Fibroblast of gingiva (primary cell): ENCODE results near the gene CCDC33.

ENCODE experiments used
- DNase-seq: peaks from one replicate; pipeline ENCODE4 v3.0.0-alpha.2; 2011; ENCODE audit warnings: low read depth

Gene CCDC33

GRCh38 chr15:74289671-74290070 is 53.5 kb downstream of the CCDC33 start:
- no peak for DNase-seq

GRCh38 chr15:74290645-74291044 is 54.5 kb downstream of the CCDC33 start:
- DNase-seq: no peak

GRCh38 chr15:74291101-74292071 is 55.3 kb downstream of the CCDC33 start:
- peak; percentile 40 for DNase-seq

DNA sequence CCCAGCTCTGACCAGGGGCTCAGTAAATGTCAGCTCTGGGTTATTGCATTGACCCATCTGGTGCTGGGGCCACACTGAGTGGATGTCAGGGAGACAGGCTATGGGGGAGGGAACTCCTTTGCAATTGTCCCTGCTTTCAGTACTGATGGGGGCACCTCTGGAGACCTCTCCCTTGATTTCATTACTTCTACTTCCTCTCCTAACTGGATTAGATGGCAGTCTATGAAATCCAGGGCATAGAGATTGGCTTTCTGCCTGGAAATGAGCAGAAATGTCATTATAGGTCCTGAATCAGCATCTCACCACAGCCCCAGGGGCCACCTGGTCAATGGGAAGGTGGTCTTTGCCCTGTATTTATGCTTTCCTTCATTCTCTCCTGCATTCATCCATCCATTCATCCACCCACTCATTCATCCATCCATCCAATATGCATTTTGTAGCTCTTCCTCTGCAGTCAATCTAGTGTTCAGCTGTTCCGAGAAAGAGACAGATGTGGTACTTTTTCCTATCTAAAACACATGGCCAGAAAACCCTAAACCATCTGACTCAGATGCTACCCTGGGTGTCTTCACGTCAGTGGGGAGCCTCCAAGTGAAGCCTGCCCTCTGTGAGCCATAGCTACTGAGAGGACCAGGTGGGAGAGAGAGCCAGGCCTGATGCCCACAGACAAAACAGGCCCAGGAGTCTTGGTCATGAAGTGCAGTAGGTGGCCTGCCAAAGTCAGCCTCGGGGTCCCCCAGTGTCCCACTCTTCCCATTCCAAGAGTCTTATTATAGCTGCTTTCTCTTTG is 57.1 kb downstream of the CCDC33 start:
- DNase-seq: no peak

DNA sequence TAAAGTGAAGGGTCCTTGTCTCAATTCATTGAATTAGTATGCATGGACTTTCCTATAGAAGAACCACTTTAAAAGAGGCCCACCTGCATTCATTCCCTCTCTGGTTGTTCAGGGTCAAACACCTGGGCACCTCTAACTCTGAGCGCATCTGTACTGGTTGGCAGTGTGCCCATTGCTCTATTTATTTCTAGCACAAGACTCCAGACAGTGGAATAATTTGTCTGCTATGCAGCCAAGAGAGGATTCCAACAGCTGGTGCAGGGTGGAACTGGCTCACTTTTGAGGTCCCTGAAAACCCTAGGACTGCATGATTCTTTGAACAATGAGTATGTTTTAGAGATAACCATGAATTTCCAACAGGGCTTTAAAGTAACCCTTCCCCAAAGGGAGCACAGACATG is 57.9 kb downstream of the CCDC33 start:
- no peak for DNase-seq

- DNase-seq: no peak
Measured at GRCh38 chr15:74295800-74296199, 59.7 kb downstream of the CCDC33 start.

DNA sequence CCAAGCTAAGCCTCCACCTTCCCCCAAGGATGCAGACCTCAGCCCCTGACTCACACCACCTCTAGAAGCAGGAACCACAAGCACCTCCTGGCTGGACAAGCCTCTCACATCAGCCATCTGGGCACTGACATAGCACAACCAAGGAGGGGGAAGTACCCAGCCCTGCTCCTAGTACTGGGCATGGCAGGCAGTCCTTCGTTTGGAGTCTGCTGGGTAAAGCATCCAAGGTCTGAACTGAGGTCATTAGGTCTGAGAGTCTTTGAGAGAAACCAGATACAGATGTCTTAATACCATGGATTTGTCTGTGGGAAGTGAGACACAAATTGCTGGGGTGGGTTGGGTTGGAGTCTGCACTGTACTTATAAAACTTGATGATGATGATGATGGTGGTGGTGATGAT is 61.8 kb downstream of the CCDC33 start:
- no peak for DNase-seq

GRCh38 chr15:74300057-74300795 is 64.1 kb downstream of the CCDC33 start:
- DNase-seq: no peak

DNA sequence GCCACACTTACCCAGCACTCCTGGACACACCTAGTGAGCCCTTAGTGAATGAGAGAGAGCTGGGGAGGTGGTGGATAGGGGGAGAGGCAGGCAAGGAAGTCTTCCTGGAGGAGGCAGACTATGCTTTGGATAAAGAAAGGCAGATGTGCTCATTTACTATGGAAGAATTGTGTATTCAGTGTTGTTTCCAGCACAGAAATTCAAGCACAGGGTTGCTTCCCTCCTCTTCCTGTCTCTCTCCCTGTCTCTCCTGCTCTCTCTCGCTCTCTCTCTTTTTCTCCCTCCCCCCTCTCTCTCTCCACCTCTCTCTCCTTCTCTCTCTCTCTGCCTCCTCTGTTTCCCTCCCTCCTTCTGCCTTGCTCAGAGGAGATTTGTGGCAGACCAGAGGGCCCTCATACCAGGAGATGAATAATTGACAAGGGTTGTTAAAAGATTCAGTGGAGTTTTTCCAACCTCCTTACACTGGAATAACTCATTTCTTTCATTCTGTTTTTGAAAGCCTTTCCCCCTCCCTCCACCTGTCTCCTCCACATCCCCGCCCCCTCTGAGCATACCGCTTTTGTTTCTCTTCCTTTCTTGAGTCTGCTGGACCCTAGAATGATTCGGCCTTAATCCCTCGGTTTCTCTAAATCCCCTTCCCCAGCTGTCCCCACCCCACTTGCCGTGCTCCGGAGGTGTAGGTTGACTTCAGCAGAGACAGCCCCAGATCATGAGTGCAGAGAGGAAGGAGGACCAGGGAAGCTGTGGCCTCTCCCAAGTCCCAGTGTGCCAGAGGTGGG is 65.6 kb downstream of the CCDC33 start:
- DNase-seq: no peak

DNA sequence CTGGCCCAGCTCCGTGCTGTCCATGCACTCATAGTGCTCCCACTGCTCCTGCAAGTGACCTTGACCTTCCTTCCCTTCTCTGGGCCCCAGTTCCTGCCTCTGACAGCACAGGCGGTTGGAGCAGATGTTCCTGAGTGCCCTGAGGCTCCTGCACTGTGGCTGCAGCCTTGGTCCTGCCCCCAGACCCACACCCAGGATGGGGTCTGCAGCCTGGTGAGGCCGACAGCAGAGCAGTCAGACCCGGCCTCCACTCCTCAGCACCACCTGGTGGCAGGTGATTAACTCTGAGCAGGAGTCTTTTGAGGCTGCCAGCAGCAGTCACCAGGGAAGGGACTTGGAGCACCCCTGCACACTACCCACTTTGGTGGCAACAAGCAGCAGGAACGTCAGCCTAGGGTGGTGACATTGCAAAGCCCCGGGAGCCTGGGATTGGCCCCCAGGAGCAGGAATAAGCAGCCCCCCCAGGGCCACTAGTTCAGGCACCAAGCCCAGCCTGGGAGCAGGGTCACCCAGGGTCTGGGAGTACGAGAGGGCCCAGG is 66.8 kb downstream of the CCDC33 start:
- DNase-seq: no peak

GRCh38 chr15:74303741-74304309 is 67.7 kb downstream of the CCDC33 start:
- no peak for DNase-seq

DNA sequence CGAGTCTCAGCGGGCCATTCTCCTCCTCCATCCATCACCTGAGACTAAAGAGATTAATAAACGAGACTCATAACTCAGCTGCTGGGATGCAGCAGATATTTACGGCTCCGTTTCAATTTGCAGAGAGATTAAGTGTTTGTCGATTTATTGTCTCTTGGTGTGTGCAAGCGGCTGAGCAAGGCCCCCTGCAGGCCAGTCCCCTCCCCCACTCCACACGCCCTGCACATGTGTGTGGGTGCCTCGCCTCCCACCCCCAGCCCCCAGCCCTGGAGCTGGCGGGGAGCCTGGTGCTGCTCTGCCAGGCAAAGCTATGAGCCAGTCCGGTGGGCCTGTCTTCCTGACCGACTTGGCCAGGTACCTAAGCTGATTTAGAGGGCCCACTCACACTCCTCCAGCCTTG is 68.3 kb downstream of the CCDC33 start:
- DNase-seq: no peak

GRCh38 chr15:74305687-74306086 is 69.6 kb downstream of the CCDC33 start:
- no peak for DNase-seq

GRCh38 chr15:74306781-74307217 is 70.7 kb downstream of the CCDC33 start:
- DNase-seq: no peak

GRCh38 chr15:74307827-74308811 is 72.0 kb downstream of the CCDC33 start:
- DNase-seq: peak; percentile 47

GRCh38 chr15:74311734-74312444 is 75.8 kb downstream of the CCDC33 start:
- peak; percentile 14 for DNase-seq

DNA sequence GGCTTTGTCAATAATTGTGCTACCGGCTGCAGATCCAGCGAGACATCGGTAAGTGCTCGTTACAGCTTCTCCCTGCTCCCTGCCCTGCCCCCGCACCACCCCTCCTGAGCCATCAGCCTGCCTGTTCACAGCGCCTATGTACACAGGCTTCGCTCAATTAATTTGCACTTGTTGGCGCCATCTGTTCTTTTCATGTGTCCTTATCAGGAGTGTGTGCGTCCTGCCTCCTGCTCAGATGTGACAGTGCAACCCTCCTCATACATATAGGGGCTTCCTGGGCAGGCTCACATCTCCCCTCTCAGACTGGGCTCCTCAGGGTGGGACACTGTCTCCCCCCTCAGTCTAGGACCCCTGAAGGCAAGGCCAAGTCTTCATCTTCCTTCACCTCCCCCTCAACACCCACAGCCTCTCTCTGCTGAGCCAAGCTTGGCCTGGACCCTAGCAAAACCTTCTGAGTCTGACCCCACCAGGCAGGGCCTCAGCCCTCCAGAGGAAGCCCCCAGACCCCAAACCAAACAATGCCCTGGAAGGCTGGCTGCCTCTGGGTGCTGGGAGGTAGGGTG is 76.4 kb downstream of the CCDC33 start:
- DNase-seq: no peak

- no peak for DNase-seq
Measured at GRCh38 chr15:74313889-74314288, 77.8 kb downstream of the CCDC33 start.
